ENCODE results near the gene RGS16.

Gene RGS16

GRCh38 chr1:182629499-182630096 is 25.4 kb upstream of the RGS16 start:
- no peak for DNase-seq (ENCODE audit: low read depth)

- DNase-seq (ENCODE audit: low read depth), result no peak
Observed at GRCh38 chr1:182629080-182629479, 24.9 kb upstream of the RGS16 start.

GRCh38 chr1:182628657-182629056 is 24.5 kb upstream of the RGS16 start:
- DNase-seq (ENCODE audit: low read depth), result no peak

GRCh38 chr1:182627622-182628021 is 23.4 kb upstream of the RGS16 start:
- DNase-seq (ENCODE audit: low read depth), result no peak

- no peak for DNase-seq (ENCODE audit: low read depth)
Observed at GRCh38 chr1:182626527-182626926, 22.3 kb upstream of the RGS16 start.

- DNase-seq (ENCODE audit: low read depth), result no peak
Observed at GRCh38 chr1:182625719-182626504, 21.7 kb upstream of the RGS16 start.

GRCh38 chr1:182625024-182625423 is 20.8 kb upstream of the RGS16 start:
- DNase-seq (ENCODE audit: low read depth), result no peak

- no peak for DNase-seq (ENCODE audit: low read depth)
Observed at GRCh38 chr1:182624577-182624976, 20.4 kb upstream of the RGS16 start.

- no peak for DNase-seq (ENCODE audit: low read depth)
Observed at GRCh38 chr1:182622901-182623528, 18.8 kb upstream of the RGS16 start.

GRCh38 chr1:182621906-182622305 is 17.7 kb upstream of the RGS16 start:
- no peak for DNase-seq (ENCODE audit: low read depth)

GRCh38 chr1:182620924-182621585 is 16.9 kb upstream of the RGS16 start:
- no peak for DNase-seq (ENCODE audit: low read depth)

GRCh38 chr1:182617734-182618351 is 13.7 kb upstream of the RGS16 start:
- no peak for DNase-seq (ENCODE audit: low read depth)

- DNase-seq (ENCODE audit: low read depth), result no peak
Observed at GRCh38 chr1:182617014-182617429, 12.8 kb upstream of the RGS16 start.

GRCh38 chr1:182616130-182617013 is 12.2 kb upstream of the RGS16 start:
- no peak for DNase-seq (ENCODE audit: low read depth)

GRCh38 chr1:182615468-182616129 is 11.4 kb upstream of the RGS16 start:
- no peak for DNase-seq (ENCODE audit: low read depth)

- DNase-seq (ENCODE audit: low read depth), result peak; percentile 67
Observed at GRCh38 chr1:182614796-182615454, 10.7 kb upstream of the RGS16 start.

- DNase-seq (ENCODE audit: low read depth), result no peak
Observed at GRCh38 chr1:182611787-182612186, 7.6 kb upstream of the RGS16 start.

- no peak for DNase-seq (ENCODE audit: low read depth)
Observed at GRCh38 chr1:182611326-182611725, 7.1 kb upstream of the RGS16 start.

- DNase-seq (ENCODE audit: low read depth), result no peak
Observed at GRCh38 chr1:182610606-182611194, 6.5 kb upstream of the RGS16 start.

All from stromal cell of bone marrow (primary cell).